Chondrocyte (in vitro differentiated cells): ENCODE results near the gene IQCK. TPM values are rescaled to one million over a fixed set of nuclear protein-coding genes. Genes with fewer than 3 reads are reported as not detected.

Experiments
- DNase-seq: peaks from one replicate; pipeline ENCODE4 v3.0.0; 2021; ENCODE audit warnings: mixed read lengths, low spot score
- H3K27ac Mint-ChIP-seq: one replicate; pipeline ENCODE4 v1.8.0; 2021; ENCODE audit warnings: mild to moderate bottlenecking, moderate library complexity, mixed read lengths; ENCODE audit not compliant: unreplicated experiment
- H3K27me3 Mint-ChIP-seq: 2 replicates; pipeline ENCODE4 v1.8.0; 2021; ENCODE audit warnings: low read depth, mixed read lengths
- H3K36me3 Mint-ChIP-seq: 2 replicates; pipeline ENCODE4 v1.8.0; 2021; ENCODE audit warnings: low read depth, mixed read lengths
- H3K4me1 Mint-ChIP-seq: 2 replicates; pipeline ENCODE4 v1.8.0; 2021; ENCODE audit warnings: low read depth, mild to moderate bottlenecking, mixed read lengths
- H3K4me3 Mint-ChIP-seq: one replicate; pipeline ENCODE4 v1.8.0; 2021; ENCODE audit warnings: mild to moderate bottlenecking, moderate library complexity, mixed read lengths; ENCODE audit not compliant: unreplicated experiment
- H3K9me3 Mint-ChIP-seq: 2 replicates; pipeline ENCODE4 v1.8.0; 2021; ENCODE audit warnings: low read depth, mixed read lengths
- total RNA-seq: library from RNA; stranded (reverse); gene quantifications from 3 replicates; pipeline ENCODE4 v1.2.1, GENCODE V29; 2021
- TF ChIP-seq, protein P1 (sequence below): fragments of 200-600 bp; sonication (generic); IDR thresholded peaks from 2 replicates; pipeline ENCODE4 v1.5.0; 2021; ENCODE audit warnings: antibody characterized with exemption, mild to moderate bottlenecking, moderate library complexity

IQCK gene
- total RNA-seq, 1 donor from 2014 or later = 3.8 TPM

DNA sequence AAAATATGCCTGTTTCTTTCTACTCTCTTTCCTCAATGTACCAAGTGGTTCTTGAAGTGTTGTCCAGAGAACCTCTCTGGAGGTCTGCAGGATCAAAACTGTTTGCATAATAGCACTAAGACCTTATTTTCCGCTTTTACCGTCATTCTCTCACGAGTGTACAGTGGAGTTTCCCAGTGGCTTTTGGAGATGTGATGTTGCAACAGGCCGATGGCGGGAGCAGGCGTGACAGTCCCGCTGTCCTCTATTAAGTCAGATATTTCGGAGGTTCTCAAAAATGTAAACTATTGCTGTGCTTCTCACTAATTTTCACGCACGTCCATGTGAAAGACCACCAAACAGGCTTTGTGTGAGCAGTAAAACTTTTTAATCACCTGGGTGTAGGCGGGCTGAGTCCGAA lies 174.8 kb downstream of the IQCK start:
- Mint-ChIP-seq H3K4me1 (no peaks in the 10 kb centered on the region), H3K27me3 (peaks cover 3% of the 10 kb centered on the region), H3K4me3 (no peak overlapping the region), H3K9me3 (no peaks in the 10 kb centered on the region), H3K36me3 (no peaks in the 10 kb centered on the region), H3K27ac (no peak overlapping the region)
- DNase-seq = no peak
- TF ChIP-seq, protein P1, sequence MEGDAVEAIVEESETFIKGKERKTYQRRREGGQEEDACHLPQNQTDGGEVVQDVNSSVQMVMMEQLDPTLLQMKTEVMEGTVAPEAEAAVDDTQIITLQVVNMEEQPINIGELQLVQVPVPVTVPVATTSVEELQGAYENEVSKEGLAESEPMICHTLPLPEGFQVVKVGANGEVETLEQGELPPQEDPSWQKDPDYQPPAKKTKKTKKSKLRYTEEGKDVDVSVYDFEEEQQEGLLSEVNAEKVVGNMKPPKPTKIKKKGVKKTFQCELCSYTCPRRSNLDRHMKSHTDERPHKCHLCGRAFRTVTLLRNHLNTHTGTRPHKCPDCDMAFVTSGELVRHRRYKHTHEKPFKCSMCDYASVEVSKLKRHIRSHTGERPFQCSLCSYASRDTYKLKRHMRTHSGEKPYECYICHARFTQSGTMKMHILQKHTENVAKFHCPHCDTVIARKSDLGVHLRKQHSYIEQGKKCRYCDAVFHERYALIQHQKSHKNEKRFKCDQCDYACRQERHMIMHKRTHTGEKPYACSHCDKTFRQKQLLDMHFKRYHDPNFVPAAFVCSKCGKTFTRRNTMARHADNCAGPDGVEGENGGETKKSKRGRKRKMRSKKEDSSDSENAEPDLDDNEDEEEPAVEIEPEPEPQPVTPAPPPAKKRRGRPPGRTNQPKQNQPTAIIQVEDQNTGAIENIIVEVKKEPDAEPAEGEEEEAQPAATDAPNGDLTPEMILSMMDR = no peak

DNA sequence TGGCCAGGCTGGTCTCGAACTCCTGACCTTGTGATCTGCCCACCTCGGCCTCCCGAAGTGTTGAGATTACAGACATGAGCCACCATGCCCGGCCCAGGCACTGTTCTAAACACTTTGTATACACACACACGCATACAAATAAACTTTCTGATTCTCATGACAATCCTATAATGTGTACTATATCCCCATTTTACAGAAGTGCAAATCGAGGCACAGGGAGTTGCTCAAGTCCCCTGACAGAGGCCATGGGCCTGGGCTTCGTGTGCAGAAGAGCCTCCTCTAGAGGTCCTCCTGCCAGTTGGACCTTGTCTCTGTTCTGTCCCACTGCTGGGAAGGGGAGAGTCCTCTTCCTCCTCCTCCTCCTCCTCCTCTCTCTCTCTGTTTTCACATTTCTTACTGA lies 176.5 kb downstream of the IQCK start:
- H3K27ac Mint-ChIP-seq = no peak overlapping the region
- H3K9me3 Mint-ChIP-seq = no peaks in the 10 kb centered on the region
- TF ChIP-seq, protein P1 = no peak
- peaks cover 5% of the 10 kb centered on the region for H3K4me1 Mint-ChIP-seq
- no peak overlapping the region for H3K4me3 Mint-ChIP-seq
- H3K36me3 Mint-ChIP-seq = no peaks in the 10 kb centered on the region
- H3K27me3 Mint-ChIP-seq = peaks cover 9% of the 10 kb centered on the region
- DNase-seq = no peak

DNA sequence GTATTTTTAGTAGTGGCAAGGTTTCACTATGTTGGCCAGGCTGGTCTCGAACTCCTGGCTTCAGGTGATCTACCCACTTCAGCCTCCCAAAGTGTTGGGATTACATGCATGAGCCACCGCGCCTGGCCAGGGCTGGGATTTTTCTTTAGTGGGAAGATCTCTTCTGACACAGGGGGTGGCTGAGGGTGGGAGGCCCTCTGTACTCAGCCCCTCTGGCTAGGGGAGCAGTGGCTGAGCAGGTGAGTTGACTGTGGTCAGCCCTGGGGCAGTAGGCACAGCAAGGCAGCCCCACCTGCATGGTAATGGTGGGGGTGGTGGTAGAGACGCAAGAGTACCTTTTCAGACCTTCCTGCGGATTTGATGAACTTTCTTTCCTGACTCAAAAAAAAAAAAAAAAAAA lies 178.9 kb downstream of the IQCK start:
- Mint-ChIP-seq H3K27me3 (peaks cover 9% of the 10 kb centered on the region), H3K27ac (no peak overlapping the region), H3K9me3 (no peaks in the 10 kb centered on the region), H3K4me1 (peaks cover 5% of the 10 kb centered on the region), H3K4me3 (no peak overlapping the region), H3K36me3 (no peaks in the 10 kb centered on the region)
- TF ChIP-seq, protein P1 = no peak
- DNase-seq = no peak

DNA sequence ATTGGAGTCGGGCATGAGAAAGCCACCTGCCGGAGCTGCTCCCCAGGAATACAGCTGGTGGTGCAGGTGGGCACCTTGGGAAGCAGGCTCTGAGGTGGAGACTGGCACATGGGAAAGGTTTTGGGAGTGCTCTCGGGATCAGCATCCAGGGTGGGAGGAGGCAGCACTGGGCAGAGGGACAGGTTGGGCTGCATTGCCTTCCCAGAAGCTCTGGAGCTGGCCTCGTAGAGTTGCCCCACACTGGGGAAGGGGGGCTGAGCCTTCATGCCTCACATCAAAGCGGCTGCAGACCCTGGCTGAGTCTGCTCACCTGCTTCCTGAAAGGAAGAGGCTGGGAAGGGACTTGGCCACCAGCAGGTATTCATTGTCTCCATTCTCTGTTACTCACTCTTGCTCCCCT lies 180.1 kb downstream of the IQCK start:
- H3K36me3 Mint-ChIP-seq = no peaks in the 10 kb centered on the region
- H3K4me3 Mint-ChIP-seq = no peak overlapping the region
- no peak overlapping the region for H3K27ac Mint-ChIP-seq
- no peaks in the 10 kb centered on the region for H3K9me3 Mint-ChIP-seq
- H3K4me1 Mint-ChIP-seq = peaks cover 5% of the 10 kb centered on the region
- DNase-seq = no peak
- peaks cover 12% of the 10 kb centered on the region for H3K27me3 Mint-ChIP-seq
- TF ChIP-seq, protein P1 = no peak

DNA sequence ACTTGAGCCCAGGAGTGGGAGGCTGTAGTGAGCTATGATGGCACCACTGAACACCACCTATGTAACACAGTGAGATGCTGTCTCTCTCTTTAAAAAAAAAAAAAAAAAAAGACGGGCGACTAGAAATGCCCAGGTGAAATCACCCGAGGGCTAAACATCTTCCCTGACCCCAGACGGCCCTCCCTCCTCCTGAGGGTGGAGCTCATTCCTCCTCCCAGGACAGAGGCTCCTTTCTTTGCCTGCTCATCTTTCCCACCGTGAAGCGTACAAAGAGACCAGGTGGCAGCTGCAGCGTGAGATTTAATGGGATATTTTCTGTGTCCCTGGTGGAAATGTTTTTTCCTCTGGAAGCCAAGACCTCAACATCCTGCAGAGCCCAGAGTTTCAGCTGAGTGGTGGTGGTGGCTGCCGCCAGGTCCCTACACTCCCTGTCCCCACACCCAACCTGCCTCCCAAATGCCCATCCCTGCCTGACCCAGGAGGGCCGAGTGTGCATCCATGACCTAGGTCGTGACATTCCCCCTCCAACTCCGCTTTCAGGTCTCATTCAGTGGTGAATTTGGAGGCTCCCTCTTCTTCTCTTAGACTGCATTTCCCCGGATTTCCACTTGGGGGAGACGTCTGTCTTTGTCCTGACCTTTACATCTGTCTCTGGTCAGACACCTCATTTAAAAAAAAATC lies 181.0 kb downstream of the IQCK start:
- TF ChIP-seq, protein P1 = peak; percentile 87
- DNase-seq = no peak
- no peak overlapping the region for H3K27ac Mint-ChIP-seq
- no peaks in the 10 kb centered on the region for H3K36me3 Mint-ChIP-seq
- H3K27me3 Mint-ChIP-seq = peaks cover 12% of the 10 kb centered on the region
- no peak overlapping the region for H3K4me3 Mint-ChIP-seq
- H3K9me3 Mint-ChIP-seq = no peaks in the 10 kb centered on the region
- peaks cover 5% of the 10 kb centered on the region for H3K4me1 Mint-ChIP-seq
